ENCODE data around the gene PLPP4. TPM values are rescaled to one million over a fixed set of nuclear protein-coding genes. Genes with fewer than 3 reads are reported as not detected.
A peak's percentile ranks its signal among the peaks of the same experiment; 100 is the strongest.

PLPP4 gene
- 6.4 TPM for total RNA-seq
- 11.2 TPM for polyA plus RNA-seq (ENCODE audit: insufficient read depth, low read depth, low replicate concordance)
- long read RNA-seq, donor 1 = 0 reads
- long read RNA-seq, donor 2 = 0 reads
- long read RNA-seq, donor 3 = 0 reads
- long read RNA-seq, donor 4, partial matches to known transcripts = 0 of 1 reads
- long read RNA-seq, donor 4, other reads (novel, unspliced or antisense) = 0 of 1 reads
- long read RNA-seq, donor 5 = 0 reads
- long read RNA-seq, donor 6, partial matches to known transcripts = 0 of 1 reads
- long read RNA-seq, donor 6, other reads (novel, unspliced or antisense) = 0 of 1 reads
- long read RNA-seq, donor 7, partial matches to known transcripts = 0 of 7 reads
- long read RNA-seq, donor 7, other reads (novel, unspliced or antisense) = 5 of 7 reads
- long read RNA-seq, donor 8, partial matches to known transcripts = 0 of 3 reads
- long read RNA-seq, donor 8, other reads (novel, unspliced or antisense) = 0 of 3 reads
- long read RNA-seq, donor 9 = 0 reads
- long read RNA-seq, donor 10, partial matches to known transcripts = 0 of 1 reads
- long read RNA-seq, donor 10, other reads (novel, unspliced or antisense) = 0 of 1 reads

GRCh38 chr10:120456626-120457430 is at the start of gene PLPP4:
PLPP4 (plus strand) TSS chr10:120457227; CDS start chr10:120457306, 79 bp downstream.
- no peak for FAIRE-seq
- H3K9me3 ChIP-seq (ENCODE audit: control insufficient read depth in 2 of 3, insufficient read depth in 1 of 3, low read length in 3 of 3) = no peaks in the 10 kb centered on the region
- H3K36me3 ChIP-seq (ENCODE audit: control insufficient read depth in 2 of 3, insufficient read depth in 3 of 3, low read length in 3 of 3) = no peaks in the 10 kb centered on the region
- intact Hi-C loops (cut with DNase I) = no loop called here
- H3K4me3 ChIP-seq (ENCODE audit: low read length in 3 of 3) = peak within 1 kb of the TSS in 2 of 3 donors; percentile 53 to 66
- DNase-seq = peak; percentile 69 to 83 (median 71)
- H3K9ac ChIP-seq (ENCODE audit: low read length in 3 of 3) = peak within 1 kb of the TSS in 1 of 3 donors; percentile 55
- H3K27me3 ChIP-seq (ENCODE audit: control insufficient read depth, insufficient read depth, low read length) = peaks cover 6% of the 10 kb centered on the region
- peaks cover 0 to 2% (median 0%) of the 10 kb centered on the region in 3 donors for H3K4me1 ChIP-seq (ENCODE audit: control insufficient read depth in 2 of 3, insufficient read depth in 2 of 3, low read depth in 1 of 3, low read length in 3 of 3)
- peak within 1 kb of the TSS in 1 of 2 donors; percentile 34 for H3K27ac ChIP-seq (ENCODE audit: low read depth in 2 of 2, low read length in 2 of 2)
- TF ChIP-seq CTCF (IDR thresholded peaks at IDR 0.05; ENCODE audit: borderline replicate concordance, extremely low read depth, insufficient read depth) = no peak

- no peak for TF ChIP-seq CTCF (IDR thresholded peaks at IDR 0.05; ENCODE audit: borderline replicate concordance, extremely low read depth, insufficient read depth)
- Histone ChIP-seq H3K36me3 (ENCODE audit: control insufficient read depth in 2 of 3, insufficient read depth in 3 of 3, low read length in 3 of 3) (no peaks in the 10 kb centered on the region), H3K9me3 (ENCODE audit: control insufficient read depth in 2 of 3, insufficient read depth in 1 of 3, low read length in 3 of 3) (no peaks in the 10 kb centered on the region), H3K4me1 (ENCODE audit: control insufficient read depth in 2 of 3, insufficient read depth in 2 of 3, low read depth in 1 of 3, low read length in 3 of 3) (no peaks in the 10 kb centered on the region), H3K27me3 (ENCODE audit: control insufficient read depth, insufficient read depth, low read length) (no peaks in the 10 kb centered on the region), H3K27ac (ENCODE audit: low read depth in 2 of 2, low read length in 2 of 2) (no peak overlapping the region), H3K9ac (ENCODE audit: low read length in 3 of 3) (no peak overlapping the region), H3K4me3 (ENCODE audit: low read length in 3 of 3) (no peak overlapping the region)
- FAIRE-seq = no peak
- intact Hi-C loops (cut with DNase I) = no loop called here
- DNase-seq = no peak
Measured at GRCh38 chr10:120409816-120410215, 47.2 kb upstream of the PLPP4 start.

- Histone ChIP-seq H3K9ac (ENCODE audit: low read length in 3 of 3) (no peak overlapping the region), H3K27me3 (ENCODE audit: control insufficient read depth, insufficient read depth, low read length) (no peaks in the 10 kb centered on the region), H3K4me1 (ENCODE audit: control insufficient read depth in 2 of 3, insufficient read depth in 2 of 3, low read depth in 1 of 3, low read length in 3 of 3) (no peaks in the 10 kb centered on the region), H3K9me3 (ENCODE audit: control insufficient read depth in 2 of 3, insufficient read depth in 1 of 3, low read length in 3 of 3) (no peaks in the 10 kb centered on the region), H3K4me3 (ENCODE audit: low read length in 3 of 3) (no peak overlapping the region), H3K36me3 (ENCODE audit: control insufficient read depth in 2 of 3, insufficient read depth in 3 of 3, low read length in 3 of 3) (no peaks in the 10 kb centered on the region), H3K27ac (ENCODE audit: low read depth in 2 of 2, low read length in 2 of 2) (no peak overlapping the region)
- intact Hi-C loops (cut with DNase I) = no loop called here
- no peak for TF ChIP-seq CTCF (IDR thresholded peaks at IDR 0.05; ENCODE audit: borderline replicate concordance, extremely low read depth, insufficient read depth)
- FAIRE-seq (no peak), DNase-seq (no peak)
Measured at GRCh38 chr10:120414946-120415345, 42.1 kb upstream of the PLPP4 start.

Measured in kidney (tissue), 22 donors.